H1 (cell line): ENCODE measurements around the gene BCL2L12. TPM values are rescaled to one million over a fixed set of nuclear protein-coding genes. Genes with fewer than 3 reads are reported as not detected.

Experiments used
- KDM4A ChIP-seq: IDR thresholded peaks from one replicate; pipeline ENCODE4 v1.7.1; 2012; ENCODE audit warnings: low read depth, mild to moderate bottlenecking, moderate library complexity, low read length, inconsistent platforms; ENCODE audit not compliant: severe bottlenecking
- SP2 ChIP-seq: IDR thresholded peaks from 2 replicates; pipeline ENCODE4 v1.6.1; 2012; ENCODE audit warnings: mild to moderate bottlenecking, low read length, inconsistent platforms
- TBP ChIP-seq: IDR thresholded peaks from 2 replicates; pipeline ENCODE4 v1.6.1; 2011; ENCODE audit warnings: low read depth, low read length, improper control_type of control experiment
- polyA plus RNA-seq, 7 experiments: library from polyadenylated mRNA; depleted of rRNA in 3 of 7; stranded (reverse) in 5 of 7; unstranded in 2 of 7; fragments of >200 nt in 5 of 7; fragments of 200-250 nt in 2 of 7; gene quantifications; 1 replicate in 5 of 7; 2 replicates in 1 of 7; 4 replicates in 1 of 7; pipeline versions ENCODE4 v1.2.1 to v1.2.3, GENCODE V29; 2011 to 2013; ENCODE audit warnings: missing spikeins in 2 of 7, mixed read lengths in 2 of 7
- total RNA-seq: library from RNA; stranded (reverse); fragmentation: NEBNext Ultra II Directional; extraction: Animal tissue kit (Norgen Biotek cat#: 25700); gene quantifications from 2 replicates; pipeline ENCODE4 v1.2.1, GENCODE V29; 2021

BCL2L12 gene
- total and polyA plus RNA-seq, 2 of the 8 experiments (the other 6 are each of a cell fraction or from before 2014, with no cell fraction given), result 126 to 209 TPM

DNA sequence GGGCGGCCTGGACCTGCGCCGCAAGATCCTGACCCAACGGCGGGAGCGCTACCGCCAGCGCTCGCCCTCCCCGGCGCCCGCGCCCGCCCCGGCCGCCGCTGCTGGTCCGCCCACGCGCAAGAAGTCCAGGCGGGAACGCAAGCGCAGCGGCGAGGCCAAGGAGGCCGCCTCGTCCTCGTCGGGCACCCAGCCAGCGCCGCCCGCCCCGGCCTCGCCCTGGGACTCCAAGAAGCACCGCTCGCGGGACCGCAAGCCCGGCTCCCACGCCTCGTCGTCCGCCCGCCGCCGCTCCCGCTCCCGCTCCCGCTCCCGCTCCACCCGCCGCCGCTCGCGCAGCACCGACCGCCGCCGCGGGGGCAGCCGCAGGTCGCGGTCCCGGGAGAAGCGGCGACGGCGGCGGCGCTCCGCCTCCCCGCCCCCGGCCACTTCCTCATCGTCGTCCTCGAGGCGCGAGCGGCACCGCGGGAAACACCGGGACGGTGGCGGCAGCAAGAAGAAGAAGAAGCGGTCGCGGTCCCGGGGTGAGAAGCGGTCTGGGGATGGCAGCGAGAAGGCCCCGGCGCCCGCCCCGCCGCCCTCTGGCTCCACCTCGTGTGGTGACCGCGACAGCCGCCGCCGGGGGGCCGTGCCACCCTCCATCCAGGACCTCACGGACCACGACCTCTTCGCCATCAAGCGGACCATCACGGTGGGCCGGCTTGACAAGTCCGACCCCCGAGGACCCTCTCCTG is 13.7 kb upstream of the BCL2L12 start (continued):
- TF ChIP-seq TBP (no peak), SP2 (no peak), KDM4A (no peak)
